OCI-LY3 (cell line): ENCODE measurements around the gene BICD1.

Source experiments
- CTCF ChIP-seq: fragments of 200-600, 300-600 bp; sonication (generic); IDR thresholded peaks from 2 replicates; pipeline ENCODE4 v1.5.1; 2014; ENCODE audit warnings: antibody characterized with exemption, low read length, low read depth
- EZH2phosphoT487 ChIP-seq: fragments of 200-600 bp; shearing (Covaris generic); IDR thresholded peaks from 2 replicates; pipeline ENCODE4 v1.6.1; 2018; ENCODE audit warnings: antibody characterized with exemption, mixed run types, low read depth

- TF ChIP-seq CTCF (no peak), EZH2phosphoT487 (no peak)
Measured at GRCh38 chr12:32089586-32089985, 17.1 kb upstream of the BICD1 start.
